Measurements from ENCODE around the gene APP. TPM values are rescaled to one million over a fixed set of nuclear protein-coding genes. Genes with fewer than 3 reads are reported as not detected.

The APP gene
- 100 to 1,000 TPM; 197 to 380 (median 296) TPM for total RNA-seq

DNA sequence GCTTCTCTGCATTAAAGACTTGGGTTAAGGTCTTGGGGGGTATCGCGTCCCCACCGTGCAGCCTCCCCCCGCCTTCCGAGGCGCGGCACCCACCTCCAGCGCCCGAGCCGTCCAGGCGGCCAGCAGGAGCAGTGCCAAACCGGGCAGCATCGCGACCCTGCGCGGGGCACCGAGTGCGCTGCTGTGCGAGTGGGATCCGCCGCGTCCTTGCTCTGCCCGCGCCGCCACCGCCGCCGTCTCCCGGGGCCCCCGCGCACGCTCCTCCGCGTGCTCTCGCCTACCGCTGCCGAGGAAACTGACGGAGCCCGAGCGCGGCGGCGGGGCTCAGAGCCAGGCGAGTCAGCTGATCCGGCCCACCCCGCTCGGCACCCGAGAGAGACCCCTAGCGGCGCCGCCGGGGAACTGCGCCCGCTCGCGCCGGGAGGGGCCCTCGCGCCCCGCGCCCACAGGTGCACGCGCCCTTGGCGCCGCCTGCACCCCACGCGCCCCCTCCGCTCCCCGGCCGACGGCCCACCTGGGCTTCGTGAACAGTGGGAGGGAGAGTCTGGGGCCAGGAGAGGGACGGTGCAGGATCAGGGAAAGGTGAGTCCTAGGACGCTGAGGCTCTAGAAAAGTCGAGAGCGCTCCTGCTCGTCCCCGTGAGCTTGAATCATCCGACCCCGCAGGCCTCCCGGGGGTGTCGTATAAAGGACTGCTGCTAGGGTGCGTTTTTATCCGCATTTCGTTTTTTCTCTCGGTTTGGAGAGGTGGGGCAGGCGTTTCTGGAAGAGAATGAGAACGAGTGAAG, at the start of gene APP:
Gene APP (minus strand): TSS at position 300 of the 787 bp plus-strand sequence. CDS start 150 bp downstream, at position 150.
- peak; percentile 64 for DNase-seq (ENCODE audit: low spot score)
- peak; percentile 92 for ATAC-seq (ENCODE audit: low FRiP score)
- TF ChIP-seq, protein P1, sequence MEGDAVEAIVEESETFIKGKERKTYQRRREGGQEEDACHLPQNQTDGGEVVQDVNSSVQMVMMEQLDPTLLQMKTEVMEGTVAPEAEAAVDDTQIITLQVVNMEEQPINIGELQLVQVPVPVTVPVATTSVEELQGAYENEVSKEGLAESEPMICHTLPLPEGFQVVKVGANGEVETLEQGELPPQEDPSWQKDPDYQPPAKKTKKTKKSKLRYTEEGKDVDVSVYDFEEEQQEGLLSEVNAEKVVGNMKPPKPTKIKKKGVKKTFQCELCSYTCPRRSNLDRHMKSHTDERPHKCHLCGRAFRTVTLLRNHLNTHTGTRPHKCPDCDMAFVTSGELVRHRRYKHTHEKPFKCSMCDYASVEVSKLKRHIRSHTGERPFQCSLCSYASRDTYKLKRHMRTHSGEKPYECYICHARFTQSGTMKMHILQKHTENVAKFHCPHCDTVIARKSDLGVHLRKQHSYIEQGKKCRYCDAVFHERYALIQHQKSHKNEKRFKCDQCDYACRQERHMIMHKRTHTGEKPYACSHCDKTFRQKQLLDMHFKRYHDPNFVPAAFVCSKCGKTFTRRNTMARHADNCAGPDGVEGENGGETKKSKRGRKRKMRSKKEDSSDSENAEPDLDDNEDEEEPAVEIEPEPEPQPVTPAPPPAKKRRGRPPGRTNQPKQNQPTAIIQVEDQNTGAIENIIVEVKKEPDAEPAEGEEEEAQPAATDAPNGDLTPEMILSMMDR (IDR thresholded peaks at IDR 0.05), result peak in 2 of 3 donors; percentile 97 to 99

DNA sequence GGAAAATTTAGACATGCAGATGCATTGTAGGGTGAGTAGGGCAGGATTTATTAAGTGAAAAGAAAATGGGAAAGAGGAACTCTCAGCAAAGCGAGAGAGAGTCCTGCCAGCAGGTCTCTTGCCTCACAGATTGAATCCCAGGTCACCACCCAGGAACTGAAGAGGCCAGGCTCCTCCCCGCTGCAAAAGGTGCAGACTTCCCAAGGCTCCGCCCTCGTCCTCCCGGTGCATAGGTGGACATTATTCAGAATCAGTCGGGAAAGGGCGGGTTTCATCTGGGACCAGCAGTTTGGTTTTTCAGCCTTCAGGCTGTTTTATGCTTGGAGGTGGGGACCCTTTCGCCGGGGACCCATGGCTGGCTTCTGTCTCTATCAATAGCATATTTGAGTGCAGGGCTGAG, 41.6 kb upstream of the APP start:
- ATAC-seq (ENCODE audit: low FRiP score) (no peak), DNase-seq (ENCODE audit: low spot score) (no peak)
- TF ChIP-seq, protein P1 (IDR thresholded peaks at IDR 0.05), result no peak

DNA sequence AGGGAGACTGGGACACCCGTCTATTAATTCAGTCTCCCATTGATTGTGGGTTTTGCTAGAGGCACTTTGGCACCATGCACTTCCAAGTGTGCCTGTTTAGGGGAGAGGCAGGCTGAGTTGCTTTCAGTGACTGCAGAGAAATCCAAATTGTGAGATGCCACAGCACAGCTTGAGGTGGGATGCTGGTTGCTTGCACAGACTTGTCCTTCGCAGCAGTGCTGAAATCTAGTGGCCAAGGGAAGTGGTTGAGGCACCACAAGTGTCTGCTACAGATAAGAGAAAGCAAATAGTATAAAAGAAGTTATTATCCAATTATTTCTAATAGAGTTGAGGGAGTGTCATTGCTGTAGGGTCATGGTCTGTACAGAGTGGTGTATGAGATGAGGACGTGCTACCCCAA, 40.0 kb upstream of the APP start:
- DNase-seq (ENCODE audit: low spot score) (no peak), ATAC-seq (ENCODE audit: low FRiP score) (no peak)
- TF ChIP-seq, protein P1 (IDR thresholded peaks at IDR 0.05), result no peak

DNA sequence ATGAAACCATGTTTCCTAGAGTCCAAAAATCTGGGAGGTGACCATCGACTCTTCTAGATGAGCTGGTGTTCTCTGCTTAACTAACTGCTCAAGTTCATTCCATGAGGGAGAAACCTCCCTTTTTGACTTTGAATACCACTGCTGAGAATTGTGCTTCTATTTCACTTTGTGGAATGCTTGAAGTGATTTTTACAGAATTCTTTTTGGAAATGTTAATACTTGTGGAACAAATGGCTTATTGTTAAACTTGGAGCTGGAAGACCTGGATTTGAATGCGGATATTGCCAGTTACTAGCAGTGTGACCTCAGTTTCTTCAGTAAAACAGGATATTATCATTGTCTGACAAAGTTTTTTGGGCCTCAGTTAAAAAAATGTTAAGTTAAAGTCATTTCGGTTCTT, 36.5 kb upstream of the APP start:
- DNase-seq (ENCODE audit: low spot score) (no peak), ATAC-seq (ENCODE audit: low FRiP score) (no peak)
- TF ChIP-seq, protein P1 (IDR thresholded peaks at IDR 0.05), result no peak

DNA sequence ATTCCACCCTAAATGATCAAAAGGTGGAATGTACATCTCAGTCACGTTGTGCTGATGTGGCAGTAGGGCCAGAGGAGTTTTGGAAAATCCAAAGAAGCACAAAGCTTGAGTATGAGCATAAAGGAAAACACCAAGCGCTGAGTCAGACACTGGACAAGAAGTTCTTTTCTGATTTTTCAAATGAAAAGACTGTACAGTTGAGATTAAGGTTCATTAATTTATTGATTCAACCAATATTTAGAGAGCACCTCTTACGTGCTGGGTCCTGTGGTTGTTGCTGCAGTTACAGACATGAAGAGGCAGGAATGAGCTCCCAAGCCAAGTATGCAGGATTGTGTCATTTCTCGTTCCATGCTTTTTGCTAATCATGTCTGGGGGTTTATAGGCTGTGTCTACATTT, 28.9 kb upstream of the APP start:
- TF ChIP-seq, protein P1 (IDR thresholded peaks at IDR 0.05), result no peak
- no peak for ATAC-seq (ENCODE audit: low FRiP score)

DNA sequence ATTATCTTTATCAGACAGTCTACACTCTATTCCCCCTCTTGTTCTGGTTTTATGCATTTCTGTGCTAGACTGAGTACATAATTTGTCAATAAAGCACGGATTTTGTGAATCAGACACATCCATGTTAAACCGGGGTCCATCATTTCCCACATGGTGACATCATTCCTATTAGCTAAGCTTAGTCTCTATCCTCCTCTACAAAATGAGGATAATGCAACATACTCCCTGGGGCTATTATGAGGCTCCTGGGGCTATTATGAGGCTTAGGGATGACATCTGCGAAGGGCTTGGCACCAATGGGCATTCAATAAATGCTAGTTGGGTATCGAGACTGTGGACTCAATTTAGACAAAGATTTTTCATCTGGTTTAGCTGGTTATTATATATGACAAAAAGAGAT, 25.1 kb upstream of the APP start:
- ATAC-seq (ENCODE audit: low FRiP score) (no peak), DNase-seq (ENCODE audit: low spot score) (no peak)
- TF ChIP-seq, protein P1 (IDR thresholded peaks at IDR 0.05), result no peak

More for the DNA sequence above, 28.9 kb upstream of the APP start:
- DNase-seq (ENCODE audit: low spot score), result no peak

DNA sequence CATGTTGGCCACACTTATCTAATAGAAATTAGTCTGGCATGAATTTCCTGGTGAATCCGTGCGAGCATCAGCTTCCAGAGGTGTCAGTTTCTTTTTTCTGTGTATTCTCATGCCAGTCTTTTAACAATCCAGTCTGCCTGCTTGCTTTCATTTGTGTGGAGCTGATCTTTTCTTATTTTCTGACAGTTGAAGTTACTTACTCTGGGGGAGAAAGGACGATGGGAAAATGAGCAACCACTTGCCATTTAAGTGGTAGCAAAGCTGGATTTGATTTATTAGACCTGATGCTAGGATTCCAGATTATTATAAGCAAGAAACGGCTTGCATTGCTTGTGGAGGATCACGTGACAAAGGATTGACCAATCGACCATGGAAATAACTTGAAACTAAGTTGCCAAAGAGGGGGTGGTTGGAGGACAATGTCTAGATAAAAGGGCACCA, 24.3 kb upstream of the APP start:
- no peak for ATAC-seq (ENCODE audit: low FRiP score)
- TF ChIP-seq, protein P1 (IDR thresholded peaks at IDR 0.05), result no peak
- no peak for DNase-seq (ENCODE audit: low spot score)

Data from omental fat pad (tissue), 4 donors.